ENCODE measurements around the gene ADCY10. TPM values are rescaled to one million over a fixed set of nuclear protein-coding genes. Genes with fewer than 3 reads are reported as not detected.

Gene ADCY10
- total and polyA plus RNA-seq, 9 of the 15 experiments (the other 6 are each of a cell fraction or from before 2014, with no cell fraction given): 0.08 to 0.86 (median 0.22) TPM

DNA sequence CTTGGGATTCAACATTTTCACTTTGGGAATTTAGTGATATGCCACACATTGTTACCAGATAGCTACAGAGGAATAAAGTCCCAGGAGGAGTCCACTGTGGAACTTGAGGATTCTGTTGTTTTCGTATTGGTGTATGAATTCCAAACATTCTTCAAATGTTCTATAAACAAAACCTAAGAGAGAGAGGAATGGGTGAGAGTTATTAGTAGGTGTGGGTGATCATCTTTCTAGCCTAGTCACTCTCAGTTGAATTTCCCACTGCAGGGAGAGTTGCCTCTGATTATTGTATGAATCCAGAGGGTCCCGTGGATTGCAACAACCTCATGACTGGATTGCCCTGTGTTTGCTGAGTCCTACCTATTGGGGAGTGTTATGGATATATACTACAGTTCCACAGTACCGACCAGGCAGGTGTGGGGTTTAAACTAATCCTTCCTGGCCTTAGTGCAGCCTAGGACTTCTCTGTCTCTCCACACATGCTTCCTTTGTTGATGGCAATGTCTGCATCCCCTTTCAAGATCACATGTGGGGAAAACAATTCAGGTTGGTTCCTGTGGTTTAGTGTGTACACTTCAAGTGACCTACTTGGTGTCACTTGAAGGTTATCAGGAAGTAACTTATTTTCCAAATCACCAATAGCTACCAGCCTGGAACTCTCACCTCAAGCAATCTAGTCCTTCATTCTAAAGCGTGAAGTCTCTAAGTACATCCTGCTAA, 91.8 kb downstream of the ADCY10 start (continued):
- TF ChIP-seq, protein P1, sequence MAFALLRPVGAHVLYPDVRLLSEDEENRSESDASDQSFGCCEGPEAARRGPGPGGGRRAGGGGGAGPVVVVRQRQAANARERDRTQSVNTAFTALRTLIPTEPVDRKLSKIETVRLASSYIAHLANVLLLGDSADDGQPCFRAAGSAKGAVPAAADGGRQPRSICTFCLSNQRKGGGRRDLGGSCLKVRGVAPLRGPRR (CRISPR knock-in tag; IDR thresholded peaks at IDR 0.05): no peak
- TF ChIP-seq L3MBTL2 (IDR thresholded peaks at IDR 0.05): peak; percentile 63; the same call in 1 of the 2 replicates
- no peak for TF ChIP-seq GATA2 (CRISPR knock-in tag; IDR thresholded peaks at IDR 0.05)
- no peak for TF ChIP-seq HDAC3 (IDR thresholded peaks at IDR 0.05; ENCODE audit: borderline replicate concordance, partially characterized antibody)
- TF ChIP-seq ZC3H8 (IDR thresholded peaks at IDR 0.05): no peak
- TF ChIP-seq, protein P2, sequence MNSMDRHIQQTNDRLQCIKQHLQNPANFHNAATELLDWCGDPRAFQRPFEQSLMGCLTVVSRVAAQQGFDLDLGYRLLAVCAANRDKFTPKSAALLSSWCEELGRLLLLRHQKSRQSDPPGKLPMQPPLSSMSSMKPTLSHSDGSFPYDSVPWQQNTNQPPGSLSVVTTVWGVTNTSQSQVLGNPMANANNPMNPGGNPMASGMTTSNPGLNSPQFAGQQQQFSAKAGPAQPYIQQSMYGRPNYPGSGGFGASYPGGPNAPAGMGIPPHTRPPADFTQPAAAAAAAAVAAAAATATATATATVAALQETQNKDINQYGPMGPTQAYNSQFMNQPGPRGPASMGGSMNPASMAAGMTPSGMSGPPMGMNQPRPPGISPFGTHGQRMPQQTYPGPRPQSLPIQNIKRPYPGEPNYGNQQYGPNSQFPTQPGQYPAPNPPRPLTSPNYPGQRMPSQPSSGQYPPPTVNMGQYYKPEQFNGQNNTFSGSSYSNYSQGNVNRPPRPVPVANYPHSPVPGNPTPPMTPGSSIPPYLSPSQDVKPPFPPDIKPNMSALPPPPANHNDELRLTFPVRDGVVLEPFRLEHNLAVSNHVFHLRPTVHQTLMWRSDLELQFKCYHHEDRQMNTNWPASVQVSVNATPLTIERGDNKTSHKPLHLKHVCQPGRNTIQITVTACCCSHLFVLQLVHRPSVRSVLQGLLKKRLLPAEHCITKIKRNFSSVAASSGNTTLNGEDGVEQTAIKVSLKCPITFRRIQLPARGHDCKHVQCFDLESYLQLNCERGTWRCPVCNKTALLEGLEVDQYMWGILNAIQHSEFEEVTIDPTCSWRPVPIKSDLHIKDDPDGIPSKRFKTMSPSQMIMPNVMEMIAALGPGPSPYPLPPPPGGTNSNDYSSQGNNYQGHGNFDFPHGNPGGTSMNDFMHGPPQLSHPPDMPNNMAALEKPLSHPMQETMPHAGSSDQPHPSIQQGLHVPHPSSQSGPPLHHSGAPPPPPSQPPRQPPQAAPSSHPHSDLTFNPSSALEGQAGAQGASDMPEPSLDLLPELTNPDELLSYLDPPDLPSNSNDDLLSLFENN (IDR thresholded peaks at IDR 0.05; ENCODE audit: low read depth in 2 of 2, low read length in 2 of 2): no peak
- TF ChIP-seq, protein P3, sequence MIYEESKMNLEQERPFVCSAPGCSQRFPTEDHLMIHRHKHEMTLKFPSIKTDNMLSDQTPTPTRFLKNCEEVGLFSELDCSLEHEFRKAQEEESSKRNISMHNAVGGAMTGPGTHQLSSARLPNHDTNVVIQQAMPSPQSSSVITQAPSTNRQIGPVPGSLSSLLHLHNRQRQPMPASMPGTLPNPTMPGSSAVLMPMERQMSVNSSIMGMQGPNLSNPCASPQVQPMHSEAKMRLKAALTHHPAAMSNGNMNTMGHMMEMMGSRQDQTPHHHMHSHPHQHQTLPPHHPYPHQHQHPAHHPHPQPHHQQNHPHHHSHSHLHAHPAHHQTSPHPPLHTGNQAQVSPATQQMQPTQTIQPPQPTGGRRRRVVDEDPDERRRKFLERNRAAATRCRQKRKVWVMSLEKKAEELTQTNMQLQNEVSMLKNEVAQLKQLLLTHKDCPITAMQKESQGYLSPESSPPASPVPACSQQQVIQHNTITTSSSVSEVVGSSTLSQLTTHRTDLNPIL (CRISPR knock-in tag; IDR thresholded peaks at IDR 0.05): no peak
- TF ChIP-seq MEF2D (tag; conservative IDR thresholded peaks at IDR 0.05; ENCODE audit: low read depth): no peak
- no peak for TF ChIP-seq KDM4B (IDR thresholded peaks at IDR 0.05; ENCODE audit: borderline replicate concordance in 2 of 2, low read depth in 1 of 2)
- TF ChIP-seq ZKSCAN1 (IDR thresholded peaks at IDR 0.05; ENCODE audit: low read depth, low read length): no peak
- TF ChIP-seq PHB2 (IDR thresholded peaks at IDR 0.05; ENCODE audit: low read depth): no peak
- no peak for TF ChIP-seq KDM2B (CRISPR knock-in tag; IDR thresholded peaks at IDR 0.05)
- no peak for TF ChIP-seq ZNF77 (CRISPR knock-in tag; IDR thresholded peaks at IDR 0.05)
- TF ChIP-seq SLC30A9 (CRISPR knock-in tag; IDR thresholded peaks at IDR 0.05): no peak
- no peak for TF ChIP-seq NR1H2 (CRISPR knock-in tag; IDR thresholded peaks at IDR 0.05)
